Testis (tissue), 2 donors: ENCODE data around the gene INHBB.

Source experiments
- POLR2A ChIP-seq: fragments of 450-650 bp; IDR thresholded peaks from one replicate; pipeline ENCODE4 v1.6.1; 2017; ENCODE audit warnings: antibody characterized with exemption, mild to moderate bottlenecking, moderate library complexity
- TF ChIP-seq, protein P1 (sequence below), 3 experiments: fragments of 450-650 bp in 2 of 3; fragments of 200-600 bp in 1 of 3; sonication (generic) in 1 of 3; IDR thresholded peaks; one replicate each; pipeline ENCODE4 v1.5.1; 2016 to 2019; ENCODE audit warnings: antibody characterized with exemption in 3 of 3, mild to moderate bottlenecking in 2 of 3, moderate library complexity in 1 of 3

DNA sequence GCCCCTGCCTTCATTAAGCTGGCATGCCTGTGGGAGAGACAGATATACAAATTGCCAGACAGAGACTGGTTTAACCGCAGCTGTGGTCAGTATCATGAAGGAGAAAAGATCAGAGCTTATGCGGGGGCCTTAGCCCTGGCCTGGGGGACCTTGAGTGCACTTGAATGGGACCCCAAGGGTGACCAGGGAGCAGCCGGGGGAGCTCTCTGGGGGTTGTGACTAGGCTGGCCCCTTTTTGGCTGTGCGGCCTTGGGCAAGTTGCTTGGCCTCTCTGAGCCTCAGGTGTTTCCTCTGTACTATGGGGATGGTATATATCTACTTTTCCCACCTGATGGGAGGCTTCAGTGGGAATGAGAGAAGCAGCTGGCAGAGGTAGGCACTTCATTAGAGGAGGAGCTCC lies 35.7 kb downstream of the INHBB start:
- TF ChIP-seq POLR2A: no peak
- TF ChIP-seq, protein P1, sequence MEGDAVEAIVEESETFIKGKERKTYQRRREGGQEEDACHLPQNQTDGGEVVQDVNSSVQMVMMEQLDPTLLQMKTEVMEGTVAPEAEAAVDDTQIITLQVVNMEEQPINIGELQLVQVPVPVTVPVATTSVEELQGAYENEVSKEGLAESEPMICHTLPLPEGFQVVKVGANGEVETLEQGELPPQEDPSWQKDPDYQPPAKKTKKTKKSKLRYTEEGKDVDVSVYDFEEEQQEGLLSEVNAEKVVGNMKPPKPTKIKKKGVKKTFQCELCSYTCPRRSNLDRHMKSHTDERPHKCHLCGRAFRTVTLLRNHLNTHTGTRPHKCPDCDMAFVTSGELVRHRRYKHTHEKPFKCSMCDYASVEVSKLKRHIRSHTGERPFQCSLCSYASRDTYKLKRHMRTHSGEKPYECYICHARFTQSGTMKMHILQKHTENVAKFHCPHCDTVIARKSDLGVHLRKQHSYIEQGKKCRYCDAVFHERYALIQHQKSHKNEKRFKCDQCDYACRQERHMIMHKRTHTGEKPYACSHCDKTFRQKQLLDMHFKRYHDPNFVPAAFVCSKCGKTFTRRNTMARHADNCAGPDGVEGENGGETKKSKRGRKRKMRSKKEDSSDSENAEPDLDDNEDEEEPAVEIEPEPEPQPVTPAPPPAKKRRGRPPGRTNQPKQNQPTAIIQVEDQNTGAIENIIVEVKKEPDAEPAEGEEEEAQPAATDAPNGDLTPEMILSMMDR (IDR thresholded peaks at IDR 0.05): no peak
